HG03045 (cell line): Measurements from ENCODE around the gene MYH14.

ENCODE experiments used
- ATAC-seq: cut with Tn5 transposase; IDR thresholded peaks from one replicate; pipeline ENCODE4 v1.9.1; 2021; ENCODE audit warnings: mild to moderate bottlenecking, moderate library complexity; ENCODE audit not compliant: unreplicated experiment

Gene MYH14

GRCh38 chr19:50203281-50204080 lies at the start of gene MYH14:
MYH14 (plus strand) TSS chr19:50203622; CDS start chr19:50210366, 6,744 bp downstream.
- ATAC-seq: no peak

GRCh38 chr19:50154529-50154928 lies 48.9 kb upstream of the MYH14 start:
- no peak for ATAC-seq

GRCh38 chr19:50155520-50156109 lies 47.8 kb upstream of the MYH14 start:
- no peak for ATAC-seq

- ATAC-seq: no peak
Observed at GRCh38 chr19:50158577-50158976, 44.8 kb upstream of the MYH14 start.

- no peak for ATAC-seq
Observed at GRCh38 chr19:50159078-50159477, 44.3 kb upstream of the MYH14 start.

GRCh38 chr19:50162988-50163387 lies 40.4 kb upstream of the MYH14 start, which contains the start of gene IZUMO2:
IZUMO2 (minus strand) TSS chr19:50163281; CDS start chr19:50163194, 87 bp downstream.
- ATAC-seq: no peak

- ATAC-seq: no peak
Observed at GRCh38 chr19:50167314-50167721, 36.1 kb upstream of the MYH14 start.

GRCh38 chr19:50171752-50172151 lies 31.7 kb upstream of the MYH14 start:
- no peak for ATAC-seq

GRCh38 chr19:50172726-50173125 lies 30.7 kb upstream of the MYH14 start:
- no peak for ATAC-seq

GRCh38 chr19:50173127-50173526 lies 30.3 kb upstream of the MYH14 start:
- no peak for ATAC-seq

GRCh38 chr19:50174100-50174793 lies 29.2 kb upstream of the MYH14 start:
- no peak for ATAC-seq

- ATAC-seq: no peak
Observed at GRCh38 chr19:50175924-50176323, 27.5 kb upstream of the MYH14 start.

- no peak for ATAC-seq
Observed at GRCh38 chr19:50176775-50177174, 26.6 kb upstream of the MYH14 start.

- no peak for ATAC-seq
Observed at GRCh38 chr19:50178320-50178719, 25.1 kb upstream of the MYH14 start.

- ATAC-seq: no peak
Observed at GRCh38 chr19:50178859-50179537, 24.4 kb upstream of the MYH14 start.

- ATAC-seq: no peak
Observed at GRCh38 chr19:50181121-50181520, 22.3 kb upstream of the MYH14 start.

GRCh38 chr19:50184196-50184595 lies 19.2 kb upstream of the MYH14 start:
- no peak for ATAC-seq

GRCh38 chr19:50187937-50188336 lies 15.5 kb upstream of the MYH14 start:
- no peak for ATAC-seq

GRCh38 chr19:50189331-50189730 lies 14.1 kb upstream of the MYH14 start:
- ATAC-seq: no peak

GRCh38 chr19:50190439-50190891 lies 13.0 kb upstream of the MYH14 start:
- ATAC-seq: no peak

- ATAC-seq: no peak
Observed at GRCh38 chr19:50191216-50191615, 12.2 kb upstream of the MYH14 start.
